CD14-positive monocyte (primary cell): Measurements from ENCODE around the gene PDE4DIP. TPM values are rescaled to one million over a fixed set of nuclear protein-coding genes. Genes with fewer than 3 reads are reported as not detected.
"Not testable (repeated sequence)": the region's sequence is repeated elsewhere in the genome, so short reads cannot be mapped to it uniquely, and the experiment has no call there.

ENCODE experiments used
- DNase-seq, 3 donors: peaks; one replicate each; pipeline ENCODE4 v3.0.0-alpha.2; 2011 to 2022
- H2AFZ ChIP-seq: 2 replicates; pipeline ENCODE4 v1.6.0; 2012; ENCODE audit warnings: mild to moderate bottlenecking, low read depth, low read length, inconsistent platforms; ENCODE audit not compliant: insufficient read depth, poor library complexity, severe bottlenecking
- H3K27ac ChIP-seq, 2 donors: 1 replicate in 1 of 2; 2 replicates in 1 of 2; pipeline ENCODE4 v1.5.1; 2012 to 2013; ENCODE audit warnings: low read length in 2 of 2, control low read depth in 1 of 2, inconsistent platforms in 1 of 2, low read depth in 1 of 2, mild to moderate bottlenecking in 1 of 2
- H3K27me3 ChIP-seq, 2 donors: one replicate each; pipeline versions ENCODE4 v1.6.0 to v1.6.1; 2011 to 2013; ENCODE audit warnings: low read length in 2 of 2; ENCODE audit not compliant: control insufficient read depth in 2 of 2, insufficient read depth in 2 of 2
- H3K36me3 ChIP-seq, 2 donors: replicated peaks in 1 of 2; 1 replicate in 1 of 2; 2 replicates in 1 of 2; pipeline versions ENCODE4 v1.5.1 to v1.6.1; 2012 to 2013; ENCODE audit warnings: low read length in 2 of 2, control low read depth in 1 of 2, inconsistent platforms in 1 of 2, mild to moderate bottlenecking in 1 of 2; ENCODE audit not compliant: insufficient read depth in 2 of 2, control insufficient read depth in 1 of 2
- H3K4me1 ChIP-seq, 2 donors: 1 replicate in 1 of 2; 2 replicates in 1 of 2; pipeline versions ENCODE4 v1.5.1 to v1.6.1; 2012 to 2013; ENCODE audit warnings: low read length in 2 of 2, control low read depth in 1 of 2, inconsistent platforms in 1 of 2, mild to moderate bottlenecking in 1 of 2, moderate library complexity in 1 of 2; ENCODE audit not compliant: insufficient read depth in 2 of 2, control insufficient read depth in 1 of 2
- H3K4me2 ChIP-seq: replicated peaks from 2 replicates; pipeline ENCODE3; 2012; ENCODE audit warnings: low read length, moderate library complexity, mild to moderate bottlenecking; ENCODE audit not compliant: poor library complexity, severe bottlenecking; ENCODE audit errors: extremely low read depth
- H3K4me3 ChIP-seq, 3 experiments: fragments of 200-600 bp in 1 of 3; sonication (generic) in 1 of 3; replicated peaks in 1 of 3; 1 replicate in 2 of 3; 2 replicates in 1 of 3; pipeline ENCODE4 v1.5.1; 2011 to 2013; ENCODE audit warnings: low read length in 3 of 3, mild to moderate bottlenecking in 3 of 3, control low read depth in 2 of 3, low read depth in 2 of 3, inconsistent platforms in 1 of 3, moderate library complexity in 1 of 3
- H3K79me2 ChIP-seq: 2 replicates; pipeline ENCODE4 v1.6.0; 2012; ENCODE audit warnings: mild to moderate bottlenecking, control low read depth, inconsistent platforms, low read length, moderate library complexity; ENCODE audit not compliant: insufficient read depth
- H3K9ac ChIP-seq: 2 replicates; pipeline ENCODE4 v1.6.0; 2017; ENCODE audit warnings: low read length, mild to moderate bottlenecking; ENCODE audit not compliant: insufficient read depth, poor library complexity, severe bottlenecking
- H3K9me3 ChIP-seq, 2 donors: replicated peaks in 1 of 2; 1 replicate in 1 of 2; 2 replicates in 1 of 2; pipeline versions ENCODE4 v1.5.1 to v1.6.1; 2012 to 2013; ENCODE audit warnings: low read length in 2 of 2, control low read depth in 1 of 2; ENCODE audit not compliant: control insufficient read depth in 1 of 2, insufficient read depth in 1 of 2
- H4K20me1 ChIP-seq: 2 replicates; pipeline ENCODE4 v1.6.0; 2012; ENCODE audit warnings: mild to moderate bottlenecking, low read length, control low read depth, moderate library complexity; ENCODE audit not compliant: insufficient read depth
- H3K27ac Mint-ChIP-seq, 7 donors: one replicate each; pipeline ENCODE4 v1.8.0; 2020; ENCODE audit warnings: mild to moderate bottlenecking in 7 of 7, mixed read lengths in 7 of 7, moderate library complexity in 6 of 7, inconsistent platforms in 2 of 7
- H3K27me3 Mint-ChIP-seq, 3 donors: one replicate each; pipeline ENCODE4 v1.8.0; 2021 to 2022; ENCODE audit warnings: low read depth in 3 of 3, mild to moderate bottlenecking in 3 of 3, mixed read lengths in 3 of 3, moderate library complexity in 3 of 3, inconsistent platforms in 1 of 3
- H3K36me3 Mint-ChIP-seq, 2 donors: one replicate each; pipeline ENCODE4 v1.8.0; 2020; ENCODE audit warnings: mixed read lengths in 2 of 2, inconsistent platforms in 1 of 2, mild to moderate bottlenecking in 1 of 2
- H3K4me1 Mint-ChIP-seq: one replicate; pipeline ENCODE4 v1.8.0; 2020; ENCODE audit warnings: mild to moderate bottlenecking, mixed read lengths
- H3K4me3 Mint-ChIP-seq, 2 donors: one replicate each; pipeline ENCODE4 v1.8.0; 2020; ENCODE audit warnings: mild to moderate bottlenecking in 2 of 2, mixed read lengths in 2 of 2, moderate library complexity in 1 of 2
- H3K9me3 Mint-ChIP-seq, 7 donors: one replicate each; pipeline ENCODE4 v1.8.0; 2020 to 2022; ENCODE audit warnings: mixed read lengths in 7 of 7, mild to moderate bottlenecking in 6 of 7, moderate library complexity in 6 of 7, inconsistent platforms in 2 of 7
- WGBS: methylation state at CpG from one replicate; pipeline ENCODE4 v1.1.5; 2013; ENCODE audit warnings: missing lambda C conversion rate; ENCODE audit not compliant: insufficient coverage; 5-methylcytosine and 5-hydroxymethylcytosine counted together
- intact Hi-C, 2 donors: fragments of 100-400 bp; cut with micrococcal nuclease; formaldehyde crosslinking; loops; one replicate each; pipeline versions ENCODE4 v1.15.0 to v1.15.1; 2023
- polyA plus RNA-seq, 3 donors: library from polyadenylated mRNA; depleted of rRNA in 1 of 3; unstranded in 2 of 3; stranded (reverse) in 1 of 3; fragments of 300-500 nt in 2 of 3; fragments of >200 nt in 1 of 3; fragmentation: Illumina TruSeq in 2 of 3; gene quantifications; 1 replicate in 2 of 3; 2 replicates in 1 of 3; pipeline ENCODE4 v1.2.3, GENCODE V29; 2012 to 2021

Gene PDE4DIP
- polyA plus RNA-seq, 3 donors: 11.6 to 22.5 (median 14.6) TPM

GRCh38 chr1:148960212-148961000, 116.2 kb downstream of the PDE4DIP start:
- DNase-seq, H3K9ac ChIP-seq, H3K4me3 Mint-ChIP-seq, H3K27me3 Mint-ChIP-seq, H3K9me3 ChIP-seq, H3K36me3 ChIP-seq, H3K27me3 ChIP-seq, H3K4me1 Mint-ChIP-seq, H4K20me1 ChIP-seq, H3K4me3 ChIP-seq, H3K27ac ChIP-seq, H3K36me3 Mint-ChIP-seq, H3K79me2 ChIP-seq, intact Hi-C loops, H2AFZ ChIP-seq, H3K9me3 Mint-ChIP-seq, H3K27ac Mint-ChIP-seq, H3K4me1 ChIP-seq, H3K4me2 ChIP-seq: not testable (repeated sequence)
- no CpG with 5 or more reads among the region's 4 CpGs for WGBS

GRCh38 chr1:148962127-148962857, 118.1 kb downstream of the PDE4DIP start:
- H4K20me1 ChIP-seq, H3K4me1 ChIP-seq, H2AFZ ChIP-seq, intact Hi-C loops, DNase-seq, H3K4me1 Mint-ChIP-seq, H3K36me3 ChIP-seq, H3K27me3 ChIP-seq, H3K4me3 ChIP-seq, H3K9ac ChIP-seq, H3K79me2 ChIP-seq, H3K27ac Mint-ChIP-seq, H3K9me3 ChIP-seq, H3K27me3 Mint-ChIP-seq, H3K9me3 Mint-ChIP-seq, H3K36me3 Mint-ChIP-seq, H3K4me3 Mint-ChIP-seq, H3K27ac ChIP-seq, H3K4me2 ChIP-seq: not testable (repeated sequence)
- no CpG with 5 or more reads among the region's 6 CpGs for WGBS

GRCh38 chr1:148966084-148966483, 121.9 kb downstream of the PDE4DIP start:
- H3K36me3 ChIP-seq, H3K79me2 ChIP-seq, H3K4me2 ChIP-seq, H2AFZ ChIP-seq, DNase-seq, H3K9me3 Mint-ChIP-seq, H3K27me3 ChIP-seq, H4K20me1 ChIP-seq, intact Hi-C loops, H3K4me3 Mint-ChIP-seq, H3K27ac Mint-ChIP-seq, H3K9ac ChIP-seq, H3K9me3 ChIP-seq, H3K4me3 ChIP-seq, H3K4me1 Mint-ChIP-seq, H3K4me1 ChIP-seq, H3K27me3 Mint-ChIP-seq, H3K27ac ChIP-seq: not testable (repeated sequence)
- peaks cover 6 to 10% of the 10 kb centered on the region in 2 donors for H3K36me3 Mint-ChIP-seq
- WGBS: no CpG with 5 or more reads among the region's 2 CpGs

- H3K9me3 Mint-ChIP-seq, H3K27me3 Mint-ChIP-seq, H3K4me3 Mint-ChIP-seq, H3K27ac ChIP-seq, H3K36me3 ChIP-seq, H3K4me1 Mint-ChIP-seq, DNase-seq, H3K4me1 ChIP-seq, H3K27me3 ChIP-seq, intact Hi-C loops, H3K9me3 ChIP-seq, H3K27ac Mint-ChIP-seq, H2AFZ ChIP-seq, H3K4me2 ChIP-seq, H3K4me3 ChIP-seq, H4K20me1 ChIP-seq, H3K79me2 ChIP-seq, H3K36me3 Mint-ChIP-seq, H3K9ac ChIP-seq: not testable (repeated sequence)
- WGBS: no CpG with 5 or more reads among the region's 2 CpGs
These were observed 123.4 kb downstream of the PDE4DIP start for GRCh38 chr1:148967580-148967979.
